Adipose tissue (tissue), 3 donors: ENCODE results near the gene KCNJ6. TPM values are rescaled to one million over a fixed set of nuclear protein-coding genes. Genes with fewer than 3 reads are reported as not detected.
"Not testable (repeated sequence)": the region's sequence is repeated elsewhere in the genome, so short reads cannot be mapped to it uniquely, and the experiment has no call there.

ENCODE experiments used
- H3K27ac ChIP-seq: one replicate; pipeline ENCODE4 v1.5.1; 2013; ENCODE audit warnings: low read depth, low read length
- WGBS, 3 donors: extraction: QIAGEN DNeasy Blood & Tissue Kit; methylation state at CpG; one replicate each; pipeline ENCODE4 v1.1.7; 2013; 5-methylcytosine and 5-hydroxymethylcytosine counted together
- polyA plus RNA-seq, 3 donors: library from polyadenylated mRNA; stranded (reverse); fragments of 200-250 nt; gene quantifications; one replicate each; pipeline ENCODE4 v1.2.3, GENCODE V29; 2013
- donor health status: healthy with polysubstance abuse.
- donor health status: Bipolar disorder and iron deficiency.
- donor health status: healthy.

KCNJ6 gene
- polyA plus RNA-seq, 3 donors, result under 0.01 to 0.10 TPM; not detected in 1

DNA sequence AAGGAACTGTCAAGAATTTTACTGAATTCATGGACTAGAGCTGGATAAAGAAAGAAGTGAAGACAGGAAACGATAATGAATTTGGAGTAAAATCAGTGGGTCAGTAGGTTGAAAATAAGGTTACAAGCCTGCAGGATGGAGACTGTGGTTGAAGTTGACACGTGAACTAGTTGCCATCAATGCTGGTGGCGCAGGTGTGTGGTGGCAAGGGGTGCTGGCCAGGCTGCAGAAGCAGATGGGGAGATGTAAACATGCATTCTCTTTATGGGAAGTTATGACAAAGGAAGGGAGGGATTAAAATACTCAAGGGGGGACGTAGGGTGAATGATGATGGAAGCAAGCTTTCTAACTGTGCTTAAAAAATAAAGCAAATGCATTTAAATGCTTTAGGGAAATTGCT, 263.1 kb downstream of the KCNJ6 start:
- no peak overlapping the region for H3K27ac ChIP-seq
- 80 to 85% (median 81%) methylated on average over 4 of the region's 4 CpGs for WGBS, 3 donors

GRCh38 chr21:37647781-37648180, 268.5 kb downstream of the KCNJ6 start:
- H3K27ac ChIP-seq, result no peak overlapping the region
- 76 to 88% (median 87%) methylated on average over 4 of the region's 4 CpGs for WGBS, 3 donors

DNA sequence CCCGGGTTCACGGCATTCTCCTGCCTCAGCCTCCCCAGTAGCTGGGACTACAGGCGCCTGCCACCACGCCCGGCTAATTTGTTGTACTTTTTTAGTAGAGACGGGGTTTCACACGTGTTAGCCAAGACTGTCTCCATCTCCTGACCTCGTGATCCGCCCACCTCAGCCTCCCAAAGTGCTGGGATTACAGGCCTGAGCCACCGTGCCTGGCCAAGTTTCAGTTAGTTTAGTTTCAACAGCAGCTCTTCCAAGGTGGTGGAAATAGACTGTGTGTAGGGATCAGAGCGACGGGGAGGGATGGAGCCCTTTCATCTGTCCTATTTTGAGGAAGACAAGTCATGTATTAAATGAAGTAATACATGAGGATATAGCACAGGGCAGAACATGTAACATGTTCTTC, 269.5 kb downstream of the KCNJ6 start:
- not testable (repeated sequence) for H3K27ac ChIP-seq
- 84 to 87% (median 86%) methylated on average over 12 of the region's 12 CpGs for WGBS, 3 donors

DNA sequence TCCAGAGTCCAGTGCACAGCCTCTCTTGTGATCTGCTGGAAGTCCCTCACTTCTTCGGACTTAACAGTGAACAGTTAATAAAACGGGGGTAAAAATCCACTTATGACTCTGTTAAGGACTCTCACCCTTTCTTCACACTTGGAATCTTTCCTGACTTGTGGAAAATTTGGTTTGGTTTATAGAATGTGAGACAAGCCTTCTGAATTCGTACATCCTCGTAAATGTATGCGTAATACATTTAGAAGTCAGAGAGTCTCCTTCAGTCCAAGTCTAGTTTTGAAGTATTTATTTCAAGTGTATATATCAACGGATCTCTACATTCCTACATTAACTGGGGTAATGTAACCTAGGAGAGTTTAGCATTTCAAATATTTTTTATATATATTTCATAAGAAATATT, 270.4 kb downstream of the KCNJ6 start:
- no peak overlapping the region for H3K27ac ChIP-seq
- WGBS, 3 donors, result 57 to 71% (median 70%) methylated on average over 6 of the region's 6 CpGs

- 47 to 53% (median 53%) methylated on average over 8 of the region's 8 CpGs for WGBS, 3 donors
Observed at GRCh38 chr21:37644636-37645035, 271.6 kb downstream of the KCNJ6 start.

DNA sequence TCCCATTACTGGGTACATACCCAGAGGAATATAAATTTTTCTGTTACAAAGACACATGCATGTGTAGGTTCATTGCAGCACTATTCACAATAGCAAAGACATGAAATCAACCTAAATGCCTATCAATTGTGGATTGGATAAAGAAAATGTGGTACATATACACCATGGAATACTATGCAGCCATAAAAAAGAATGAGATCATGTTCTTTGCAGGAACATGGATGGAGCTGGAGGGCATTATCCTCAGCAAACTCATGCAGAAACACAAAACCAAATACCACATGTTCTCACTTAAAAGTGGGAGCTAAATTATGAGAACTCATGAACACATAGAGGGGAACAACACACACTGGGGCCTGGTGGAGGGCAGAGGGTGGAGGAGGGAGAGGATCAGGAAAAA, 272.4 kb downstream of the KCNJ6 start:
- H3K27ac ChIP-seq, result not testable (repeated sequence)

More at GRCh38 chr21:37644636-37645035, 271.6 kb downstream of the KCNJ6 start:
- H3K27ac ChIP-seq, result no peak overlapping the region

- 49 to 83% (median 62%) methylated on average over 3 of the region's 3 CpGs for WGBS, 3 donors
- H3K27ac ChIP-seq, result no peak overlapping the region
Observed at GRCh38 chr21:37642493-37642892, 273.8 kb downstream of the KCNJ6 start.

GRCh38 chr21:37639756-37640155, 276.5 kb downstream of the KCNJ6 start:
- 68 to 77% (median 70%) methylated on average over 2 of the region's 2 CpGs for WGBS, 3 donors
- H3K27ac ChIP-seq, result no peak overlapping the region

GRCh38 chr21:37636152-37636860, 280.0 kb downstream of the KCNJ6 start:
- WGBS, 3 donors, result 74 to 87% (median 80%) methylated on average over 8 of the region's 8 CpGs
- no peak overlapping the region for H3K27ac ChIP-seq

DNA sequence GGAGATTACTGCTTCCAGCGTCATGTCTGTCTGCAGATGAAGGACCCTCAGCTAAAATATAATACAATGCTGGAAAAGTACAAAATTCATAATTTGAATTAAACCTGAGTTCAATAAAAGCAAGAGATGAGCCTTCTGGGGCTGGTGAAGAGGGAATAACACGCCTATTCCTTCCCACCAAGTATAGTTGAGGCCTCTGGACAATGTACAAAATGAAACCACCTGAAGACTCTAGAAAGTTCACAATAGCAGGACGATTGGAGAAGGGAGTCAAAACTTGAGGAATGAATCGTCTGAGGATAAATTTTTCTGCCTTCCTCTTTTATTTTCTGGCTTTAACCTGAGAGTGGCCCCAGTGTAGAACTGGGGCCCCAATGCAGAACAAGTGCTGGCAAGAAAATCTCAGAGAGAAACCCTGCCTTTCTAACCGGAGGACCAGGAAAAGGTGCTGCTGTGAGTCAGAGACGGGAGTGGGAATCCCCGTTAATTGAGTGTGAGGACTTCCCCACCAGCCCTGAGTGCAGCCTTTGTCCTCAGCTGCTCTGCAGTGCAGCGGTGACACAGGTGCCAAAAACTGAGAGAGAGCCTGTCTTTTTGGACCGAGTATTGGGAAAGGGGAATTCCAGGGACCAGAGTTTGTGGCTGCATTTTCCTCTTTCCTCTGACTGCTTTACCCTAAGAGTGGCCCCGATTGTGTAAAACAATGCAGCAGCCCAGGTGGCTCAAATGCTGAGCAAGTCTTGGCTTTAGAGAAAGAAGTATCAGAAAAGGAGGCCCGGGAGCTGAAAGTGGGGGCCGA, 284.7 kb downstream of the KCNJ6 start:
- 31 to 73% (median 40%) methylated on average over 12 of the region's 12 CpGs for WGBS, 3 donors
- H3K27ac ChIP-seq, result no peak overlapping the region

- no peak overlapping the region for H3K27ac ChIP-seq
Observed at GRCh38 chr21:37630872-37631271, 285.4 kb downstream of the KCNJ6 start.

DNA sequence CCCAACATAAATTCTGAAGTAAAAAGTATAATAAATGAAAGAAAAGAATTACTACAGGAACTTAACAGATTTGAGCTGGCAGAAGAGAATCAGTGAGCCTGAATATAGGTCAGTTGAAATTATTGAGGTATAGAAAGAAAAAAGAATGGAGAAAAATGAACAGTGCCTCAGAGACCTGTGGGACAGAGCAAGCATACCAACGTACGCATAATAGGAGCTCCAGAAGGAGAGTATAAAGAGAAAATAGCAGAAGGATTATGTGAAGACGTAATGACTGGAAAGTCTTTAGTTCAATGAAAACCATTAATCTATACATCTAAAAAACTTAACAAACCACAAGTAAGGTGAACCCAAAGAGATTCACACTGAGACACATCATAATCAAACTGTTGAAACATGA, 287.9 kb downstream of the KCNJ6 start:
- H3K27ac ChIP-seq, result no peak overlapping the region
- 90 to 95% (median 92%) methylated on average over 3 of the region's 3 CpGs for WGBS, 3 donors

More at GRCh38 chr21:37630872-37631271, 285.4 kb downstream of the KCNJ6 start:
- WGBS, 3 donors, result 71 to 93% (median 83%) methylated on average over 2 of the region's 2 CpGs

GRCh38 chr21:37627561-37627960, 288.7 kb downstream of the KCNJ6 start:
- WGBS, 3 donors, result 93 to 97% (median 94%) methylated on average over 2 of the region's 2 CpGs
- no peak overlapping the region for H3K27ac ChIP-seq

DNA sequence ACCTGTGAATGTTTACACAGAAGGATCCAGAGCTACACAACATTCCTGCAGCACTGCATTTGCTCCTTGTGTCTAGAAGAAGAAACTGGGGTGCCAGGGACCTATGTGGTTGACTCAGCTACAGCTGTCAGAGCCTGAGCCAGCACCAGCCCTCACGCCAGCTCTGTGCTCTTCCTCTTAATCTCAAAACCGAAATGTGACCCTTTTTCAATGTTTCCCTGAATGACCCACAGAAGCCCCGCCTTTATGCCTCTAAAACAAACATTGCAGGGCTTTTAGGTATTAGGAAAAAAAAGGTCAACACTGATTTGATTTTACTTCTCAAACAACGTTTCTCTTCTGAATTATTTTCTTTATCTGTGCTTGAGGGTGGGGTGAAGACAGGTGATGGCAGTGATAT, 289.2 kb downstream of the KCNJ6 start:
- H3K27ac ChIP-seq, result no peak overlapping the region
- 34 to 60% (median 59%) methylated on average over 4 of the region's 4 CpGs for WGBS, 3 donors

DNA sequence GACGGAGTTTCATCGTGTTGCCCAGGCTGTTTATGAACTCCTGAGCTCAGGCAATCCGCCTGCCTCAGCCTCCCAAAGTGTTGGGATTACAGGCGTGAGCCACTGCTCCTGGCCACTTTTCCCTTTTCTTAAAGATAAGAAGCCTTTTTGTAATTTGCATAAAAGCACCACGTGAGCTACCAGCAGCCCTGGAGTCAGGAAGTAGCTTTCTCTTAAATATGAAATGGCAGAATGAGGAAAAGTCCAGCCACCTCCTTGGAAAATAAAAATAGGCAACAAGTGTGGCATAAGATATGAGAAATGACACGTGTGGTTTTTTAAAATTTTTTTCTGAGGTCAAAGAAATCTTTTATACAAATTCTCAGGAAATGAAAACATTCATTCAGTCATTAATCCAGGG, 289.9 kb downstream of the KCNJ6 start:
- 74 to 81% (median 76%) methylated on average over 6 of the region's 6 CpGs for WGBS, 3 donors
- no peak overlapping the region for H3K27ac ChIP-seq

GRCh38 chr21:37623689-37624088, 292.6 kb downstream of the KCNJ6 start:
- 76 to 94% (median 90%) methylated on average over 3 of the region's 3 CpGs for WGBS, 3 donors
- H3K27ac ChIP-seq, result no peak overlapping the region

GRCh38 chr21:37623183-37623582, 293.1 kb downstream of the KCNJ6 start:
- 63 to 76% (median 71%) methylated on average over 3 of the region's 3 CpGs for WGBS, 3 donors
- H3K27ac ChIP-seq, result no peak overlapping the region

DNA sequence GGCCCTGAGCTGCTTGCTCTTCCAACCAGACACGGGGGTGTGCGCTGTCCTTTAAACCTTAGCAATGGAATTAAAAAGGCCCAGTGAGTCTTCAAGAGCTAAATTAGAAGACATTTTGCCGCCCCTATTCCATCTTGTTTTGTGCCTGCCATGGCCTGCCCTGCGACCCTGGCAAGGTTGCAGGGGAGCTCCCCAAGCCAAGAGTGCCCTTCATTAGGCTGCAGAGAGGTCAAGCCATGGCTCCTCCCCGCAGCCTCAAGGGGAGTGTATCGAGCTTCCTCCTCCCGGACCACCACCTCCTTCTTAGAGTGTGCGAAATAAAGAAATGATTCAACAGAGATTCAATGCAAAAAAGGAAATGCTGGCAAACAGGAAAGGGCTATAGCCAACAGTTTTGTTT, 293.5 kb downstream of the KCNJ6 start:
- no peak overlapping the region for H3K27ac ChIP-seq
- 68 to 89% (median 75%) methylated on average over 8 of the region's 8 CpGs for WGBS, 3 donors

DNA sequence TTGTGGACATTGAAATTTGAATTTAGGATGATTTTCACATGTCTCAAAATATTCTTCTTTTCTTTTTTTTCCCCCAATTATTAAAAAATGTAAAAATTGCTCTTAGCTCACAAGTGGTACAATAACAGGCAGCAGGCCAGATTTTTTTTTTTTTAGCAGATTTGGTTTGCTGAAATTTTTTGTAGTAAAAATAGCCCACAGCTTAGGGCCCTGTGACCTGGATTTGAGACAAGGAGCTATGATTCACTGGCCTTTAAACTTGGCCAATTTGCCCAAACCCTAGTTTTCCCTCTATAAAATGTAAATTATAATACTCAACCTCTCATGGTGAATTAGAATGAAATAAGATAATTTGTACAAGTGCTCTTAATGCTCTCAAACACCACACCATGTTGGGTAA, 295.9 kb downstream of the KCNJ6 start:
- no peak overlapping the region for H3K27ac ChIP-seq

DNA sequence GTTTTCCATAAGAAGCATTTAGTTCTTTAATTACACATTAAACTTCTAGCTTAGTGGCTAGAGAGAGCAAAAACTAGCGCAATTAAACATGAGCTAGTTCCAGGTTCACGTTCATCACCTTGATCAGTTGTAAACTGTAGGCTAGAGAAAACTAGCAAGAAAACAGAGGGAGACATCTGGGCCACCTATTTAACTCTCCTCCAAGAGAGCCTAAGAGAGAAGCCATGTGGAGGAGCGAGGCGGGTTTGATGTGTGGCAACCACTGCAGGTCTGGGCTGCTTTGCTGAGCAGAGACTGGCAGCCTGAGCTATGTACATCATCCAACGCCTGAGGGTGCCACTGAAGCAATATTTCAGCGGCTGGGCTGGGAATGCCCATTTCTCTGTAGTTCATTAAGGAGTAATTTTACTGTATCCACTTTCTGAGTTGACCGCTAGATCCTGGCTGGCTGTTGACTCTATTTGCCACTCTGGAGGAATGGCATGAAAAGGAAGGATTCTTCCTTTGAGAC, 296.7 kb downstream of the KCNJ6 start:
- no peak overlapping the region for H3K27ac ChIP-seq
- WGBS, 3 donors, result 82 to 88% (median 86%) methylated on average over 7 of the region's 7 CpGs
